Fibroblast of peridontal ligament (primary cell): Measurements from ENCODE around the gene FAM237B.
"Not testable (repeated sequence)": the region's sequence is repeated elsewhere in the genome, so short reads cannot be mapped to it uniquely, and the experiment has no call there.

Experiments used
- DNase-seq: peaks from one replicate; pipeline ENCODE4 v3.0.0-alpha.2; 2010; ENCODE audit errors: extremely low read depth

Gene FAM237B

GRCh38 chr7:90320801-90321494 is at the start of gene FAM237B:
FAM237B (minus strand) TSS chr7:90321304; CDS start chr7:90319748, 1,556 bp downstream.
- peak; percentile 12 for DNase-seq

- no peak for DNase-seq
These were observed 30.9 kb upstream of the FAM237B start for GRCh38 chr7:90351987-90352386.

GRCh38 chr7:90350032-90350431 is 28.9 kb upstream of the FAM237B start:
- DNase-seq, result not testable (repeated sequence)

- no peak for DNase-seq
These were observed 28.2 kb upstream of the FAM237B start for GRCh38 chr7:90349305-90349704.

DNA sequence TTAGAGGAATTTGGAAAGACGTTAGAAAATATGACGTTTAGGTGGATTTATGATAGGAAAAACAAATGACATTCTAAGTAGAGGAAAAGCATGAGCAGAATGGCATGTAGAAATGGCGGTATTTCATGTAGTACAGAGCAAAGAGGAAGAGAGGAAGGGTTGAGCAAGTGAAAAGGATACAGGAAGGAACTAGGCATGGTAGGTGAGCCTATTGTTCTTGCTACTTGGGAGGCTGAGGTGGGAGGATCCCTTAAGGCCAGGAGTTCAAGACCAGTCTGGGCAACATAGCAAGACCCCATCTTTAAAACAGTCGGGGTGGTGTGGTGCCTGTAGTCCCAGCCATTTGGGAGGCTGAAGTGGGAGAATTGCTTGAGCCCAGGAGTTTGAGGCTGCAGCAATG is 26.7 kb upstream of the FAM237B start:
- no peak for DNase-seq

GRCh38 chr7:90346336-90347125 is 25.4 kb upstream of the FAM237B start, which contains the start of gene GTPBP10:
GTPBP10 (plus strand) TSS chr7:90346716; CDS start chr7:90346742, 26 bp downstream.
- peak; percentile 95 for DNase-seq

DNA sequence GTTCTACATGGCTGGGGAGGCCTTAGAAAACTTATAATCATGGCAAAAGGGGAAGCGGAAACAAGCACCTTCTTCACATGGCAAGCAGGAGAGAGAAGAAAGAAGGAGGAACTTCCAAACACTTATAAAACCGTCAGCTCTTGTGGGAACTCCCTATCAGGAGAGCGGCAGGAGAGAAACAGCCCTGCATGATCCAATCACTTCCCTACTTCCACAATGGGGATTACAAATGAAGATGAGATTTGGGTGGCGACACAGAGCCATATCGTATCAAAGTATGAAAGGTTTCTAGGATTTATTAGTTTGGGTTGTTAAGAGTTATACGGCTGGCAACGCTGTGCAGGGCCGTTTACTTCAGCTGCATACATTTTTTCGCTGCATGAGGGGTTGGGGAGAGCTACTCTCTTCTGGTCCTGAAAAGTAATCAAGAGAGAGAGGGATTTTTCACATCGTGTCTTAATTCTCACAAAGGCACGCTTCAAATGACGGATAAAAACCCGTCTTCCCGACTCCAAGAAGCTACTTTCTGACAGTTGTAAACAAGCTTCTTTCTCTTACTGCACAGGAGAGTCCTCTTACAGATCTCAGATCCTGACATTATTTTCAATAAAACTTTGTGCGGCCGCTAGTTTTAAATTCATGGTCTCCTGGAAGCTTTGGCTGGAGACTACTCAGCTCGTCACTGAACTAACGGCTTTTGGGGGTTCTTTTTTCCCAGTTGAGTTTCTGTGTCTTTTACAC is 24.7 kb upstream of the FAM237B start:
- DNase-seq, result peak; percentile 66

DNA sequence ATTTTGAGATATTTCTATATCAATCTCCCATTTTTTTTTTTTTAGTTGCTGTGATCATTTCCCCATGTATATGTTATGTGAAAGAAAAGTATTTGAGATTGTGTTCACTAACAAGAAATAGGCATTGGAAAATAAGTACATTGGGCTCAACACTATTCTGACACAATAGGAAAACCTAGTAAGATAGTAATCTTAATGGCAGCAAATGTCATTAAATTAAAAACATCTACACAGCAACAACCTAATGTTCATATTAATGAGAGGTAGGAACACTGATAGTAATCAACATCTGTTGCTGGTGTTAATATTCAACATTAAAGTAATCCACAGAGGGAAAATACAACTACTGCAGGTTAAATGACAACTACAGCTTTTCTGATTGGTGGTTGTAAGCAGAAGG is 23.9 kb upstream of the FAM237B start:
- DNase-seq, result no peak

GRCh38 chr7:90337106-90337505 is 16.0 kb upstream of the FAM237B start:
- DNase-seq, result peak; percentile 2

- not testable (repeated sequence) for DNase-seq
These were observed 13.8 kb upstream of the FAM237B start for GRCh38 chr7:90334926-90335325.

DNA sequence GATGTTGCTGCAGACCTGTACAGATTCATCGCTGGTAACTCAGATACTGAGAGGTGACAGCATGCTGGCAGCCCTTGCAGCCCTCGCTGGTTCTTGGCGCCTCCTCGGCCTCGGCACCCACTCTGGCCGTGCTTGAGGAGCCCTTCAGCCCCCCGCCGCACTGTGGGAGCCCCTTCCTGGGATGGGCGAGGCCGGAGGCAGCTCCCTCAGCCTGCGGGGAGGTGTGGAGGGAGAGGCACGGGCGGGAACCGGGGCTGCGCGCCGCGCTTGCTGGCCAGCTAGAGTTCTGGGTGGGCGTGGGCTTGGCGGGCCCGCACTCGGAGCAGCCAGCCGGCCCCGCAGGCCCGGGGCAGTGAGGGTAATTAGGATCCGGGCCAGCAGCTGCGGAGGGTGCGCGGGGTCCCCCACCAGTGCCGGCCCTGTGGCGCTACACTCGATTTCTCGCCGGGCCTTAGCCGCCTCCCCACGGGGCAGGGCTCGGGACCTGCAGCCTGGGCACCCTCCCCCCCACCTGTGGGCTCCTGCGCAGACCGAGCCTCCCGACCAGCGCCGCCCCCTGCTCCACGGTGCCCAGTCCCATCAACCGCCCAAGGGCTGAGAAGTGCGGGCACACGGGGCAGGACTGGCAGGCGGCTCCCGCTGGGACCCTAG is 13.2 kb upstream of the FAM237B start:
- DNase-seq, result no peak

DNA sequence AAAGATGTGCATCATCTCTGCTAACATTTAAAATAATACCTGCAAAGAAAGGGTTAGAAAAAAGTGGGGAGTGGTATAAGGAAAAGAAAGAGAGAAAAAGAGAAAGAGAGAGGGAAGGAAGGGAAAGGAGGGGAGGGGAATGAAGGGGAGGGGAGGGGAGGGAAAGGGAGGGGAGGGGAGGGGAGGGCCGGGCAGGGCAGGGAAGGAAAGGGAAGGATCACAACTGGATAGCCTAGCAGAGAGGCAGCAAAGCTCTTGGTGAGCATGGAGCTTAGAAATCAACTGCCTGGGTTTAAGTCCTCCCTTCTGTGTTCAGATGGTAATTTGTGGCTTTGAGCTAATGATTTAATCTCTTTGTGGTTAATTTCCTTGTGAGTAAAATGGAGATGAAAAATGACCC is 5.4 kb upstream of the FAM237B start:
- no peak for DNase-seq

GRCh38 chr7:90322837-90323236 is 1.7 kb upstream of the FAM237B start:
- DNase-seq, result no peak

DNA sequence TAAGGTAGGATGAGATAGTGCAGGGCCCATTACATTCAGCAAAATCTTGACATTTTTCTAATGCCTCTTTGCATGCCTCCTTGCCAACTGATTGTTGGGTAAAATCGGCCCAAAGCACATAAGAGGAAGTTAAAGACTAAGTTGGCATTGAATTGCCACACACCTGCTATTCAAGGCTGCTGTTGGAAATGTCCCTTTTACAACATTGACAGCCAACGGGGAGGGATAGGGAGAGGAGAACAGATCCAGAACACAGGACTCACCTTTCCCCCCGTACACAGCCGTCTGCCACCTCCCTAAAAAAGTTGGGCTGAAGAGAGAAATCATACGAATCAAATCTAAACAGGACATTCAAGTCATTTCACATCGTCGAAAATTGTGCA is 695 bp downstream of the FAM237B start:
- DNase-seq, result no peak

- DNase-seq, result no peak
These were observed 1.1 kb downstream of the FAM237B start for GRCh38 chr7:90320014-90320413.

DNA sequence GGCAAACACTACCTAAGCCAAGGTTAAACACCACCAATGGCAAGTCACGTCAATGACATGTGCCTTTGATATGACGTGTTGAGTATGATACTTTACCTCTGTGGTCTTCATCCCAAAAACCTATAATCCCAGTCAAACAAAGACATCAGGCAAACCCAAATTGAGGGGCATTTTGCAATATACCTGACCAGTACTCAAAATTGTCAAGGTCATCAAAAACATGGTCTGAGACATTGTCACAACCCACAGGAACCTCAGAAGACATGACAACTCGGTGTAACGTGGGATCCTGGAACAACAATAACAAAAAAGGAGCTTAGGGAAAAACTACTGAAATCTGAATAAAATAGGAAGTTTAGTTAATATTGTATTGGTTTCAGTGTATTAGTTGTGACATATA is 7.2 kb downstream of the FAM237B start:
- DNase-seq, result no peak

- peak; percentile 16 for DNase-seq
These were observed 8.4 kb downstream of the FAM237B start for GRCh38 chr7:90312745-90313144.

DNA sequence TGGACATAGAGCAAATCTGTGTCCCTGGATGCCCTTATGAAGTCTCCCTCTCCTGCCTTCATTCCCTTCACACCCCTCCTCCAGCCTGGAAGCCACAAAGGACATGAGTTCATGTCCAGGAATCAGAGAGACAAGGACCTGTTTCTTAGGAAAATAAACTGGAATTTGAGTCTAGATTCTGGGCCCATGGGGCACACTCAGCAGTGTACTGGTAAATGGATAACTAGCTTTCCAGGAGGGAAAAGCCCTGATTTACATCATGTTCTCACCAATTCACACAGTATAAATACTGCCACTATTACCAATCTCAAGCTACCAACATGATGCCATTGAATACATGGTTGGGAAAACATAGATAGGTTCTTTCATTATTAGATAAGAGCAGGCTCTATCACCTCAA is 9.9 kb downstream of the FAM237B start:
- no peak for DNase-seq

DNA sequence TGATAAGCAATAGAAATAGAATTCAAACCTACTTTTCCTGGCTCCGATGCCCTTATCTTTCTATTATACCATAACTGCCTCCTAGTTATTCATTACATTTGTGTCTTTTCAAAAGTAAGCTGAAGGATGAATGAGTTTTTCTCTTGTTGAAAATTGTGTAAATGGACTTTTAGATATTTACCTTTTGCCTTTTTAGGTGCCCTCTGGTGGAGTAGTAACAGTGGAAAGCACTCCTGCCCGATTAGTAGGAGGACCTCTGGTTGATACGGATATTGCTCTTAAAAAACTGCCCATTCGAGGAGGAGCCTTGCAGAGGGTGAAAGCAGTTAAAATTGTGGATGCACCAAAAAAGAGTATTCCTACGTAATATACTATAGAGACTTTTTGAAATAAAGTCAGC is 11.2 kb downstream of the FAM237B start:
- no peak for DNase-seq

- DNase-seq, result peak; percentile 40
These were observed 17.9 kb downstream of the FAM237B start for GRCh38 chr7:90303241-90303640.

DNA sequence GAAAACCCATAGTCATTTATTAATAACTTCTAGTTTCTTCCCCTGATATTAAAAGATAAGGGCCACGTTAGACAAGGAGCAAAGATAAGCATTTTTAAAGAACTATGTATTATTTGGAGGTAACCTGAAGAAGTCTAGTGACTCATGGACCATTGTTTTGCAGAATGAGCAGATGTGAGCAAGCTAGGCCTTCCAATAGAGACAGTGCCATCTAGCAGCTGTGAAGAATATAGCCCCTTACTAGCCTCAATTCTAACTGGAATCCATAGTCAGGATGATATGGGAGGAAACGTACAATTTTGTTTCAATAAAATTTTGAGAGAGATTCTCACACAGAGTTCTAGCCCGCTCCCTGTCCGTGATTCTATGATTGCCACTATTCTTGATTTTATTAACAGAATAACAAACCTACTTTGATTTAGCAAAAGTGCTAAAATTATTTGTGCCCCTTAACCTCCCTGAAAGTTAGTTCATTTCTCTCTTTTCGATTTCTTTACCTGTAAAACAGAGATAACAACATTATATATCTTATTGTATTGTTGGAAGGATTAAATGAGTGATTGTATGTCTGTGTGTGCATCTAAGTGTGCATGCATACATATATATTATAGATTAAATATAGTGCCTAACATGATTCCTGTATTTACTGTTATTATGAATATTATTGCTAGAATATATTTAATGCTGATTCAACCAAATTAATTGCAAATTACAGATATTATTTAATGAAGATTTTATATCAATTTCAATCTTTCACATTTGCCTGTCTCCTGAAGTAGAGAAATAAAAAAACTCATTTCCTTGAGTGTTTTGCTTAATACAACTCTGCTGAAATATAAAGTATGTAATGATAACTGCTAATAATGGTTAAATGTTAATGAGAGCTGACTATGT is 22.7 kb downstream of the FAM237B start:
- peak; percentile 82 for DNase-seq
